ENCODE results near the gene MC1R.

DNA sequence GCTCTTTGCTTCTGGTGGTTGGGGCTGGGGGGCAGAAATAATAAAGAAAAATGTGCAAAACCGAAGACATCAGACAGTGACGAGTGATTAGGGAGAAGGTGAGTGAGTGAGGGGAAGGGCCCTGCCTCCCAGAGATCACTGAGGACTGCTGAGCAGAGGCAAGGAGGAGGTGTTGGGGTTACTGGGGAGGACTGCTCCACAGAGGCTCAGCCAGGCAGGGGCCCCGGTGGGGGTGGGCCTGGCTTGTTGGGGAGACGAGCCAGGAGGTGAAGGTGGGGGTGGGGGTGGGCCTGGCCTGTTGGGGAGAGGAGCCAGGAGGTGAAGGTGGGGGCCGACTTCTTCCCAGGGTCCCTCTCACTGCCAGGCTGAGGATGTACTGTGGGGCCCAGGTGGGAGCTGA is 27.9 kb downstream of the MC1R start:
- TF ChIP-seq, protein P1, sequence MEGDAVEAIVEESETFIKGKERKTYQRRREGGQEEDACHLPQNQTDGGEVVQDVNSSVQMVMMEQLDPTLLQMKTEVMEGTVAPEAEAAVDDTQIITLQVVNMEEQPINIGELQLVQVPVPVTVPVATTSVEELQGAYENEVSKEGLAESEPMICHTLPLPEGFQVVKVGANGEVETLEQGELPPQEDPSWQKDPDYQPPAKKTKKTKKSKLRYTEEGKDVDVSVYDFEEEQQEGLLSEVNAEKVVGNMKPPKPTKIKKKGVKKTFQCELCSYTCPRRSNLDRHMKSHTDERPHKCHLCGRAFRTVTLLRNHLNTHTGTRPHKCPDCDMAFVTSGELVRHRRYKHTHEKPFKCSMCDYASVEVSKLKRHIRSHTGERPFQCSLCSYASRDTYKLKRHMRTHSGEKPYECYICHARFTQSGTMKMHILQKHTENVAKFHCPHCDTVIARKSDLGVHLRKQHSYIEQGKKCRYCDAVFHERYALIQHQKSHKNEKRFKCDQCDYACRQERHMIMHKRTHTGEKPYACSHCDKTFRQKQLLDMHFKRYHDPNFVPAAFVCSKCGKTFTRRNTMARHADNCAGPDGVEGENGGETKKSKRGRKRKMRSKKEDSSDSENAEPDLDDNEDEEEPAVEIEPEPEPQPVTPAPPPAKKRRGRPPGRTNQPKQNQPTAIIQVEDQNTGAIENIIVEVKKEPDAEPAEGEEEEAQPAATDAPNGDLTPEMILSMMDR (IDR thresholded peaks at IDR 0.05) = no peak
- TF ChIP-seq POLR2A (IDR thresholded peaks at IDR 0.05) = no peak
- TF ChIP-seq POLR2AphosphoS5 (IDR thresholded peaks at IDR 0.05) = no peak
